K562 (cell line): Measurements from ENCODE around the gene CCL15. TPM values are rescaled to one million over a fixed set of nuclear protein-coding genes. Genes with fewer than 3 reads are reported as not detected.

Source experiments
- ATAC-seq: fragments of 200-7000 bp; cut with Tn5 transposase; 3 replicates; pipeline ENCODE4 v1.9.1; 2020; ENCODE audit warnings: moderate library complexity
- BruUV-seq: library from RNA; stranded (reverse); fragments of 400-500 nt; replicated peaks from 2 replicates; lab custom pipeline; 2021; lab: Mats Ljungman, UMichigan
- CTCF ChIA-PET: fragments of 300-600 bp; formaldehyde crosslinking; extraction: SDS; loops from one replicate; lab custom pipeline; 2021; ENCODE audit warnings: low intra/inter-chr PET ratio; lab: Yijun Ruan, JAX
- POLR2A ChIA-PET: fragments of 300-600, 350-650 bp; sonication (Branson Sonifier 250); formaldehyde crosslinking; extraction: SDS; loops from one replicate; lab custom pipeline; 2021; ENCODE audit warnings: antibody characterized with exemption, inconsistent platforms; lab: Yijun Ruan, JAX
- DNase-seq, 4 experiments: peaks; one replicate each; pipeline versions ENCODE4 v3.0.0 to v3.0.0-alpha.2; 2011 to 2018; ENCODE audit warnings: low spot score in 3 of 4, mixed read lengths in 3 of 4; ENCODE audit errors: extremely low read depth in 1 of 4
- FAIRE-seq: peaks from 2 replicates; lab custom pipeline; 2011; peaks lifted over from hg19 to GRCh38; lab: Jason Lieb, UNC
- H2AFZ ChIP-seq: 2 replicates; pipeline ENCODE4 v1.6.0; 2011; ENCODE audit warnings: low read depth, low read length, control low read depth, inconsistent platforms
- H3K27ac ChIP-seq: fragments of 200-600 bp; 3 replicates; pipeline ENCODE4 v1.8.0; 2011; ENCODE audit warnings: low read depth, mild to moderate bottlenecking, control low read depth, inconsistent platforms, low read length, moderate library complexity, mixed read lengths; ENCODE audit errors: extremely low read depth
- H3K27me3 ChIP-seq, 2 experiments: fragments of 300-600 bp in 1 of 2; 2 replicates in 1 of 2; 3 replicates in 1 of 2; pipeline versions ENCODE4 v1.6.0 to v1.8.0; 2011; ENCODE audit warnings: inconsistent platforms in 2 of 2, low read length in 2 of 2, mild to moderate bottlenecking in 1 of 2, mixed read lengths in 1 of 2, moderate library complexity in 1 of 2; ENCODE audit not compliant: control insufficient read depth in 2 of 2, insufficient read depth in 2 of 2
- H3K36me3 ChIP-seq: fragments of 300-600 bp; 3 replicates; pipeline ENCODE4 v1.8.0; 2011; ENCODE audit warnings: mild to moderate bottlenecking, low read length, inconsistent platforms; ENCODE audit not compliant: control insufficient read depth, insufficient read depth
- H3K4me1 ChIP-seq, 2 experiments: fragments of 200-600 bp in 1 of 2; replicated peaks in 1 of 2; 2 replicates in 1 of 2; 3 replicates in 1 of 2; pipeline versions ENCODE4 v1.5.1 to v1.8.0; 2011; ENCODE audit warnings: inconsistent platforms in 2 of 2, low read length in 2 of 2, mild to moderate bottlenecking in 1 of 2, mixed read lengths in 1 of 2, moderate library complexity in 1 of 2; ENCODE audit not compliant: control insufficient read depth in 2 of 2, insufficient read depth in 2 of 2
- H3K4me2 ChIP-seq: 2 replicates; pipeline ENCODE4 v1.6.1; 2011; ENCODE audit warnings: low read length, control low read depth, inconsistent platforms, mixed read lengths; ENCODE audit not compliant: insufficient read depth
- H3K4me3 ChIP-seq: fragments of 200-600 bp; sonication (generic), shearing (Covaris generic); 2 replicates; pipeline ENCODE4 v1.5.1; 2016; ENCODE audit warnings: control low read depth, inconsistent platforms
- H3K79me2 ChIP-seq: fragments of 200-600 bp; 3 replicates; pipeline ENCODE4 v1.8.0; 2011; ENCODE audit warnings: low read length, inconsistent platforms; ENCODE audit not compliant: control insufficient read depth, insufficient read depth
- H3K9ac ChIP-seq, 2 experiments: 2 replicates each; pipeline versions ENCODE4 v1.6.0 to v1.6.1; 2011; ENCODE audit warnings: low read depth in 2 of 2, low read length in 2 of 2, control low read depth in 1 of 2, inconsistent platforms in 1 of 2, mild to moderate bottlenecking in 1 of 2, mixed read lengths in 1 of 2; ENCODE audit not compliant: insufficient read depth in 1 of 2
- H3K9me1 ChIP-seq: one replicate; pipeline ENCODE4 v1.6.0; 2011; ENCODE audit warnings: inconsistent platforms, mild to moderate bottlenecking, low read length, moderate library complexity; ENCODE audit not compliant: control insufficient read depth, insufficient read depth
- H3K9me3 ChIP-seq: replicated peaks from 2 replicates; pipeline ENCODE4 v1.5.1; 2011; ENCODE audit warnings: low read depth, low read length, inconsistent platforms; ENCODE audit not compliant: control insufficient read depth, insufficient read depth
- H4K20me1 ChIP-seq: replicated peaks from 2 replicates; pipeline ENCODE4 v1.6.1; 2011; ENCODE audit warnings: low read length, inconsistent platforms, mixed read lengths; ENCODE audit not compliant: control insufficient read depth, insufficient read depth
- BMI1 ChIP-seq: fragments of 150-350 bp; IDR thresholded peaks from 2 replicates; pipeline ENCODE4 v1.6.1; 2014; ENCODE audit warnings: low read length
- BRF2 ChIP-seq: IDR thresholded peaks from 3 replicates; pipeline ENCODE4 v1.6.1; 2011; ENCODE audit warnings: borderline replicate concordance, mild to moderate bottlenecking; ENCODE audit not compliant: insufficient read length, insufficient read depth
- HOXB6 ChIP-seq: fragments of 250-450 bp; sonication (Bioruptor Pico); IDR thresholded peaks from 2 replicates; pipeline ENCODE4 v1.5.1; 2022; ENCODE audit warnings: mild to moderate bottlenecking, borderline replicate concordance
- RAD51 ChIP-seq: fragments of 450-650 bp; IDR thresholded peaks from 2 replicates; pipeline ENCODE4 v1.7.1; 2016; ENCODE audit warnings: low read depth, mild to moderate bottlenecking, borderline replicate concordance
- RBM15 ChIP-seq: fragments of 200-400 bp; formaldehyde crosslinking; IDR thresholded peaks from 2 replicates; pipeline ENCODE4 v1.6.1; 2018; ENCODE audit warnings: mild to moderate bottlenecking, low read length, moderate library complexity; ENCODE audit not compliant: insufficient read depth
- SNAPC5 ChIP-seq: fragments of 250-450 bp; sonication (Bioruptor Pico); IDR thresholded peaks from 2 replicates; pipeline ENCODE4 v1.8.0; 2021; ENCODE audit warnings: moderate library complexity, mild to moderate bottlenecking, inconsistent platforms
- TEAD4 ChIP-seq, 2 experiments: sonication (generic) in 1 of 2; formaldehyde crosslinking in 1 of 2; IDR thresholded peaks; 2 replicates each; pipeline versions ENCODE4 v1.6.1 to v1.8.0; 2012 to 2022; ENCODE audit warnings: borderline replicate concordance in 1 of 2, inconsistent platforms in 1 of 2, low read length in 1 of 2, mild to moderate bottlenecking in 1 of 2, missing genetic modification reagents in 1 of 2
- THAP12 ChIP-seq: fragments of 250-450 bp; sonication (Bioruptor Pico); IDR thresholded peaks from 2 replicates; pipeline ENCODE4 v1.9.0; 2021; ENCODE audit warnings: mild to moderate bottlenecking, inconsistent platforms
- TRIM25 ChIP-seq: fragments of 450-650 bp; IDR thresholded peaks from 2 replicates; pipeline ENCODE4 v1.7.0; 2016; ENCODE audit warnings: borderline replicate concordance
- ZNF436 ChIP-seq: fragments of 250-450, 450-650 bp; sonication (Bioruptor Pico); formaldehyde crosslinking; IDR thresholded peaks from 2 replicates; pipeline ENCODE4 v1.7.0; 2020; ENCODE audit warnings: mild to moderate bottlenecking
- WGBS: fragments of 100-300 bp; shearing (Covaris generic); methylation state at CpG from one replicate; pipeline ENCODE4 v1.1.6; 2016; ENCODE audit warnings: low coverage, mixed read lengths; ENCODE audit not compliant: insufficient coverage; ENCODE audit errors: missing lambda C conversion rate; 5-methylcytosine and 5-hydroxymethylcytosine counted together
- in situ Hi-C: fragments of 300-500 bp; cut with MboI; formaldehyde crosslinking; loops from 4 replicates; pipeline ENCODE4 v1.15.0; 2018; ENCODE audit warnings: inconsistent platforms, mixed read lengths
- intact Hi-C: fragments of 100-400 bp; cut with micrococcal nuclease; formaldehyde crosslinking; loops from 2 replicates; pipeline ENCODE4 v1.14.2; 2022
- polyA plus RNA-seq, 8 experiments: library from polyadenylated mRNA; depleted of rRNA in 4 of 8; stranded (reverse) in 5 of 8; unstranded in 3 of 8; fragments of >200 nt; fragmentation: Nextera tagmentation in 2 of 8; fragmentation: Illumina TruSeq in 1 of 8; extraction: Ambion mirVana in 2 of 8; extraction: Trizol in 1 of 8; gene quantifications; 2 replicates each; pipeline versions ENCODE4 v1.2.1 to v1.2.3, GENCODE V29; 2011 to 2014; ENCODE audit warnings: inconsistent platforms in 1 of 8, missing spikeins in 1 of 8
- total RNA-seq, 7 experiments: library from RNA; depleted of rRNA in 6 of 7; stranded (reverse); fragments of >200 nt in 6 of 7; fragmentation: Illumina TruSeq in 2 of 7; extraction: Trizol in 2 of 7; gene quantifications; 2 replicates each; pipeline versions ENCODE4 v1.2.1 to v1.2.3, GENCODE V29; 2011 to 2021; ENCODE audit warnings: low replicate concordance in 1 of 7
- TF ChIP-seq, protein P1 (sequence below): fragments of 250-450 bp; sonication (Bioruptor Pico); IDR thresholded peaks from 2 replicates; pipeline ENCODE4 v1.5.0; 2022; ENCODE audit warnings: mild to moderate bottlenecking

The CCL15 gene
- total and polyA plus RNA-seq, 9 of the 15 experiments (the other 6 are each of a cell fraction or from before 2014, with no cell fraction given) = not detected

DNA sequence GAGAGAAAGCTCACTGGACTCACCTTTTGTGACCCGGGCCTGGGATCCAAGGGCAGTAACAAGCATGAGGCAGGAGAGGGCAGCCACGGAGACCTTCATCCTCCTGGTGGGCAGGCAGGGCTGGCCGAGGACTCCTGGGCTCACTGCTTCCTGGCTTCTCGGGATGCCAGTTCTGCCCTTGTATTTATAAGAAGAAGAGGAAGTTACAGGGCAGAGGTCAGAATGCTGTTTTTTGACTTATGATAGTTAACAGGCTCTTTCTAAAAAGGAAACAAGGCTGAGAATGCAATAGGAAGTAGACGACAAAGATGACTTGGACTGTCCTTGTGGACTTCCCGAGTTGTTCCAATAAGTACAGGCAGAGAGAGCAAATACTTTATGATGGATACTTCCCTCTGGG lies 16.4 kb upstream of the CCL15 start, which contains the start of gene CCL23 (continued):
- no peak for TF ChIP-seq THAP12 (CRISPR knock-in tag)
- no peak for TF ChIP-seq TEAD4 (IDR thresholded peaks at IDR 0.05; ENCODE audit: low read length)
- TF ChIP-seq TEAD4 (CRISPR knock-in tag; IDR thresholded peaks at IDR 0.05; ENCODE audit: borderline replicate concordance) = no peak
- TF ChIP-seq SNAPC5 (CRISPR knock-in tag) = no peak
- TF ChIP-seq HOXB6 (CRISPR knock-in tag) = no peak

DNA sequence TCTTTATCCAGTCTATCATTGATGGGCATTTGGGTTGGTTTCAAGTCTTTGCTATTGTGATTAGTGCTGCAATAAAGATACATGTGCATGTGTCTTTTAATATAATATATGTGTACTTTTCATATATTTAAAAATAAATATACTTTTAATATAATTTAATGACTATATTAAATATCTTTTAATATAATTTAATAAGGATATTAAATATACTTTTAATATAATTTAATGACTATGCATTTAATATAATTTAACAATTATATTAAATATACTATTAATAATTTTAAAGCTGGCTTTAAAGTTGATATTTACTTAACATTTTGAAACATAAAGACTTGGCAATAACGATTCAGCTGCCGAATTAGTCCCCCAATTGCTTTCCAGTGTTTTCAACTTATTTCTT lies 15.2 kb upstream of the CCL15 start:
- no peaks in the 10 kb centered on the region for H3K36me3 ChIP-seq
- no peaks in the 10 kb centered on the region for H3K9me1 ChIP-seq
- no peaks in the 10 kb centered on the region for H3K79me2 ChIP-seq
- H4K20me1 ChIP-seq = 0 out of 2 replicates have a peak, but pooled peaks cover 3% of the 10 kb centered on the region
- H2AFZ ChIP-seq = no peak overlapping the region
- H3K27me3 ChIP-seq = peaks cover 0 to 6% of the 10 kb centered on the region in 2 experiments; a peak in 3 of 5 replicates
- H3K4me2 ChIP-seq = no peak overlapping the region
- no peak overlapping the region for H3K9ac ChIP-seq
- no peak overlapping the region for H3K27ac ChIP-seq
- no TSS peak for BruUV-seq
- no peaks in the 10 kb centered on the region; a peak in 1 of 5 replicates for H3K4me1 ChIP-seq
- intact Hi-C loops = no loop called here
- CTCF ChIA-PET = no interaction called here
- in situ Hi-C loops = no loop called here
- 0% methylated on average over 2 of the region's 2 CpGs for WGBS
- no peaks in the 10 kb centered on the region for H3K9me3 ChIP-seq
- FAIRE-seq = no peak
- POLR2A ChIA-PET = no interaction called here
- ATAC-seq = no peak
- no peak overlapping the region for H3K4me3 ChIP-seq
- DNase-seq = no peak
- TF ChIP-seq RBM15 = no peak
- TF ChIP-seq BMI1 = no peak
- no peak for TF ChIP-seq RAD51
- no peak for TF ChIP-seq ZNF436
- no peak for TF ChIP-seq BRF2
- TF ChIP-seq, protein P1, sequence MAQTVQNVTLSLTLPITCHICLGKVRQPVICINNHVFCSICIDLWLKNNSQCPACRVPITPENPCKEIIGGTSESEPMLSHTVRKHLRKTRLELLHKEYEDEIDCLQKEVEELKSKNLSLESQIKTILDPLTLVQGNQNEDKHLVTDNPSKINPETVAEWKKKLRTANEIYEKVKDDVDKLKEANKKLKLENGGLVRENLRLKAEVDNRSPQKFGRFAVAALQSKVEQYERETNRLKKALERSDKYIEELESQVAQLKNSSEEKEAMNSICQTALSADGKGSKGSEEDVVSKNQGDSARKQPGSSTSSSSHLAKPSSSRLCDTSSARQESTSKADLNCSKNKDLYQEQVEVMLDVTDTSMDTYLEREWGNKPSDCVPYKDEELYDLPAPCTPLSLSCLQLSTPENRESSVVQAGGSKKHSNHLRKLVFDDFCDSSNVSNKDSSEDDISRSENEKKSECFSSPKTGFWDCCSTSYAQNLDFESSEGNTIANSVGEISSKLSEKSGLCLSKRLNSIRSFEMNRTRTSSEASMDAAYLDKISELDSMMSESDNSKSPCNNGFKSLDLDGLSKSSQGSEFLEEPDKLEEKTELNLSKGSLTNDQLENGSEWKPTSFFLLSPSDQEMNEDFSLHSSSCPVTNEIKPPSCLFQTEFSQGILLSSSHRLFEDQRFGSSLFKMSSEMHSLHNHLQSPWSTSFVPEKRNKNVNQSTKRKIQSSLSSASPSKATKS = no peak
- no peak for TF ChIP-seq TRIM25
